Activated T-cell treated with anti-CD3 and anti-CD28 coated beads for 24 hours (primary cell): ENCODE results near the gene MAGI2.
"Not testable (repeated sequence)": the region's sequence is repeated elsewhere in the genome, so short reads cannot be mapped to it uniquely, and the experiment has no call there.

ENCODE experiments used
- DNase-seq: peaks from one replicate; pipeline ENCODE4 v3.0.0-alpha.2; 2020; ENCODE audit warnings: low read depth

The MAGI2 gene

DNA sequence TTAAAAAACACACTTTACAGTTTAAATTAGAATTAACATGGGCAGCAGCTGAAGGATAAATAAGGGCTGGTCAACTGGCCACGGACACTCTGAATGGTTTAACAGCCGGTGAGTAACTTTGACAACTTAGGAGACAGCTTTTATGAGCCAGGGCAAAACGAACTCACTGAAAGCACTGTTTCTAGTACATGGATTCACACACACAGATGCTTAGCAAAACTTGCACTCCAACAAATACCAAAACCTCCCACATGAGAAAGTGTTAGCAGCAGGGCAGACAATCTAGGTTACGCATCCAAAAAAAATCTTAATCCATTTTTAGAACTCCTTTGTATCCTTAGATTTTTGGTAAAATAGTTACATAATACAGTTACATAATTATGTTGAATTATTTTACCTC lies 1168.5 kb downstream of the MAGI2 start:
- no peak for DNase-seq

DNA sequence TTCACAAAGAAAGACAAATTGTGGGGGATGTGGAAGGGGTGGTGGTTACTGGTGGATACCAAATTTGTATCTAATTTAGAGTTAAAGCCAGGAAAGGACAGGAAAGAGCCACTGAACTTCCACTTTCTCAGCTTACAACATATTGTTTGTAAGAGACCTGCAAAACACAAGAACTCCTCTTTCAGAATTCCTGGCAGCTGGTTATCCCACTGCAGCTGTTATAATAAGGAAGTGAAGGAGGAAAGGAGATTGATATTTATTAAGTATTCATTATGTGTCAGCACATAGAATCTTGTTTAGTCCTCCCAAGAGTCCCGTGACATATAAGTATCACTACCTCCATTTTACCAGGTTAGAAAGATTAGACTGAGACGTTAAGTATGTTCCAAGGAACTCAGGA lies 1173.2 kb downstream of the MAGI2 start:
- no peak for DNase-seq

DNA sequence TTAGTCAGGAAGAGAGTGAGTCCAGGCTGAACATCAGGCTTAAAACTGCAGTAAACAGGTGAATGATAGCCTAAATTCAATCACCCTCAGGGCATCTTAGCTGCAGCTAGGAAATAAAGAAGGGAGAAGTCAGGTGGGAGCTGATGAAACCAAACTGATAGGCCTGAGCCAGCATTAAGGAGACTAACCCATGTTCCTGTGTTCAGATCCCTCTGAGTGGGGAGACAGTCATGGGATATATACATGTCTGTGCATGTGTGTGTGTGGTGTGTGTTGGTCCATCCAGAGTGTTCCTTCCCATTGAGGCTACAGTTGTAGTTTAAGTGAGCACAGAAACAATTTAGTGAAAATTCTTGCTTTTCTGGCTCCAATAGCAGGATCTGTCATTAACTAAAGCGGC lies 1174.0 kb downstream of the MAGI2 start:
- no peak for DNase-seq

DNA sequence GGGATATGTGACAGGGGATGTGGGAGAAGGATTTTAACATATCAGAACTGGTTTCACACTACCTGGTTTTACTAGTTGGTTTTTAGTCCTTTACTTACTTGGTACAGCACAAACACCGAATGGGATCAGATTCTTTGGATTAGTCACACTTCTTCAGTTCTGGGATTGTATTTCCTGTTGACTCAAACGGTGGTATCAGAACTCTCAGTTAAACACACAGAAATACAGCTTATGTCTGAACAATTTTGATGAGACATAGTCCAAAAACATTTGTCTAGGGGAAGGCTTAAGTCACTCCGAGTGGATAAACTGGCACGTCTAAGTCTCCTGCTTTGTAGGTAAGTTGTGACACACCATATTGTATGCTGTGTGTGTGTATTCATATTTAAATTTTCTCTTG lies 1174.4 kb downstream of the MAGI2 start:
- no peak for DNase-seq

DNA sequence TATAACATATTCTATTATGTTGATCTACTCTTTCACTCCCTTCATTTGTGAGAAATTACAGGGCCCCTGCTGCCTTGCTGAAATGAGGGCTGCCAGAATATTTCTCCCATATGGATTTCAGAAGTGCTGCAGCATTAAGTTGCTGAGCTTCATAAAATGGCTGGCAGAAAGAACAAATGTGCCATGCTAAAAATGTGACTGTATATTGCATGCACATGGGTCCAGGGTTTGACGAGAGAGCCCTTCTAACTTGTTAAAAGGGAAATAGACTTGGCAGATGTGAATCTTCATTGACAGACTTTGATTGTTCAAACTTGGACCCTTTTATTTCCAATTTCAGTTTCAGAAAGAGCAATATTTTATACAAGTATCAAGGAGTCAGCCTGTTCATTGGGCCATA lies 1186.3 kb downstream of the MAGI2 start:
- no peak for DNase-seq

DNA sequence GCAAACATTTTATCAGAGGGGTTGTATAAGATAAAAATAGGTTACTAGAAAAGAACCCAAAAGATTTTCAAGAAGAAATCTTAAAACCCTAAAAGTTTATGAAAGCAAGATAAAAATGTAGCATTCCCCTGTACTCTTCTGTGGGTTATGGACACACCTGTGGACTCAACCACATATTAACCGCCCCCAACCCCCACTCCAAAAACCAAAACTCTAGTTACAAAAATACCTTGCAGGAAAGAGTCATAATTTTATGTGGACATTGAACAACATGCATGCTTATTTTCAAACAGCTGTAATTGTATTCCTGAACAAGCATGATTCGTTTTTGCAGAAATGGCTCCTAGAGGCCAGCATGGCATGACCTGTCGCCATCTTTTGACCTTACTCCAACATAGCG lies 1188.0 kb downstream of the MAGI2 start:
- DNase-seq = no peak

DNA sequence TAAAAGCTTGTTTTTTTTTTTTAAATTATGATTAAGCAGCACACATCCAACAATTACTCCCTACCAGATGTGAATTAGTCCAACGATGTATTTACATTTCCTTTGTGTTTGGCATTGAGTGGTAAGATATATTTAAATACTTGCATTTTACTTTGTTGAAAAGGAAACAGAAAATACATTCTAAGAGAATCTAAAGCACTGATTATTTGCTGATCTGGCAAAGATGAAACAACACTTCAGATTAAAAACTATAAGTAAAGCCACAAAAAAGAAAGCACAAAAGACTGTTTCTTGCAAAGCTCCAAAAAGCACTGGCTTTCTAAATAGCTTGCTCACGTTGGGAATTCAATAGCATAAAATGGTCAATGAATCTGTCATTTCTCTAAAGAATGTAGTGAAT lies 1188.4 kb downstream of the MAGI2 start:
- DNase-seq = no peak

DNA sequence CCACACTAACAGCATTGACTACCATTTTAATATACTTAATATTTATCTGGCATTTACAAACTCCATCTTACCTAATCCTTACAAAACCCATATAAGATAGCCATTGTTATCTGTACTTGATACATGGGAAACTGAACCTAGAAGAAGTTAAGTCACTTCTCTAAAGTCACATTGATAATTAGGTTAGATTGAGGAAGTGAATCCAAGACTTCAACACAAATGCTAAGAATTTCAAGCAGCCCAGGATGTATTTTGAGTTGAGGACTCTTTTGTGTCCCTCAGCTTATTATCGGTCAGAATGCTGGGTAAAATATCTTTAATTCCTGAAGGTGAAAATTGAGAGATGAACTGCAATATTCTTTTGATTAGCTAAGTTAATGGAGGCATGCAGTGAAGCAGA lies 1189.4 kb downstream of the MAGI2 start:
- DNase-seq = no peak

DNA sequence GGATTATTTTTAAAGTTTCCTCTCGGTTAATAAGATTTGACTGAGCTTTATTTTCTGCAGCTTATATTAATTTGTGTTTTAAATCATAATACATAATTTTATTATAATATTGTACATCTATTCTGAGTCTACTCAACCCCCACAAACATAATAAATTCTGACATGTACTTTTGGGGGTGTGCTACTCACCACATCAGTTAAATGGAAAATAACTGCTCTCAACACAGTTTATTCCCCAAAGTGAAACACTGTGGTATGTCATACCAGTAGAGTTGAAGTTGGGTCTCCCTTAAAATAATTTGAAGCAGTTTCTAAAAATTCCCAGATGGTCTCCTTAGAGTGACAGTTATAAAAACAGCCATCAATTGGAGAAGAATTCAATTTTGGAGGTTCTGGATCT lies 1191.7 kb downstream of the MAGI2 start:
- DNase-seq = no peak

DNA sequence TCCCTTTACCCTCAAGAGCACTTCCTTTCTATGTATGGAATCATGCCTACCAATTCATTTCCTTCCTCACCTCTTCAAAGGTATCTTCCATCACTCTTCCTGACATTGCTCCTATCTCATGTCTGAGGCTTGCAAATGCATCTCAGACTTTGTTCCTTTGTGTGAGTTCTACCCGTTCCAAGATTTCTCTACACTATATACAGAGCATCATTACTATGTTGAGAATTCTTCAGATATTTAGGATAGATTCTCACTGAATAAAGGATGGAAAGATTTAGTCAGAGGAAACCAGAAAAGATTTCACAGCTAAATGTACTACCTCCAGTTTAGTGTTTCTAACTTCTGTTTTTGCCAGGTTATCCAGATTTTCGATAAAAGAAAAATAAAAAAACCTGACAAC lies 1192.2 kb downstream of the MAGI2 start:
- DNase-seq = no peak

DNA sequence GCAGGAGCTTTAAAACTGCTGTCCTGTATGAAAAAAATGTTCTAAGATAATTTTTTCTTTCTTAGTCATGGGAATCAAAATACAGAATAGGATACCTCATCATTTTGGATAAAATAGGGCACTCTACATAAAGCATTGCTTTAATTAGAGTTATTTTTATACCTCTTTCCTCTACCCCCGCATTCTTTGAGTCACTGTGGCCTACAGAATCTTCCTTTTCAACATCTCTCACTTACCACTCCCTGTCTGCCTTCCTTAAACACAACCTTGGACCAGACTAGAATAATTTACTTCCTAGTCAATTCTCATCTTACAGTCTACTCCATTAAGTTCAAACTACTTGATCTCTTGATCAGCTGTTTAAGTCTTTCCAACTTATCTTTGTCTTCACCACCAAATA lies 1192.6 kb downstream of the MAGI2 start:
- DNase-seq = no peak

DNA sequence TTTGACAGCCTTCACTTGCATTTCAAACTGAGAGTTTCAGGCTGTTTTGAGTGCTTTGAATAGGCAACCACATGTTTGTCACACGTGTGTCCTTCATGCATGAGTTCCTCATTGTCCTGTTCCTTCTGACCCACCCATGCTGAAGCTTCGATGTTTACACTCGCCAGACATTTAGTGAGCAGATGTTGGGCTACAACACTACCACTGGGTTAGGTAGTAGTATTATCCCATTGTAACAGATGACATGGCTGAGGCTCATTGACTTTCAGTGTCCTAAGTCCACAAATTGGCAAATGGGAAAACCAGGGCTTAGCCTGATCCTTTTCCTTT lies 1198.8 kb downstream of the MAGI2 start:
- no peak for DNase-seq

DNA sequence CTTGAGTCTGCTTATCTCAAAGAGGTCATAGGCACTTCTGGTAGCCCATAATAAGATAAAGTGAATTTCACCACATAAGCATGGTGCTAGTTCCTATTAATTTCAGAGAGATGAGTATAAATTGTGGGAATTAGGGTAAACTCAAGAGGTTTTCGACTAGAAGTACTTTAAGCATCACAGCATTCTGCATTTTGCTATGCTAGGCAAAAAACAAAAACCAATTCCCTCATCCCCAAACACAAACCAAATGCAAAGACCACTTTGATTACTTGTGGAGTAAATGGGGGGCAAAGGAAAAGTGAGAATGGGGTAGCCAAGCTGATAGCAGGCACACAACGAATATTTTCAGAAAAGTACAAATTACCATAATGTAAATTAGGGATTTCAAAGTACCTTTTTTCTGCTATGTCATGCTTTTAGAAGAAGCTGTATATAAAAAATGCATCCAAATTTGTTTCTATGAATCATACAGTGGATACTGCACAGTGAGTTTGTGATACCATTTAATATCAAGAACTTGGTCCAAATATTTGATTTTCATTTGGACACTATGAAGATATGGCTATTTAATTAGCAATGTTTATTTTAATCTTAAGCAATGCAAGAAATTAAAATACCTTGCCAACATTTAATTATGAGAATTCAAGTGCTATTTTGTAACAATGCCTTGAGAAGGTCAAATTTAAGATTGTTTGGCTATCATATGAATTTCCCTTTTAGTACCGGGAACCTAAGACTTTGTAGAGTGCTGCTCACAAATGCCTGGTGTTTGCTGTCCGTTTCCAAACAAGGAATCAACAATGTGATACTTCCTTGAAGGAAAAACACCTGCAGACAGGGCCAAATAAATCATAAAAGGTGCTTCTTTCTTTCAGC lies 1199.4 kb downstream of the MAGI2 start:
- DNase-seq = no peak

DNA sequence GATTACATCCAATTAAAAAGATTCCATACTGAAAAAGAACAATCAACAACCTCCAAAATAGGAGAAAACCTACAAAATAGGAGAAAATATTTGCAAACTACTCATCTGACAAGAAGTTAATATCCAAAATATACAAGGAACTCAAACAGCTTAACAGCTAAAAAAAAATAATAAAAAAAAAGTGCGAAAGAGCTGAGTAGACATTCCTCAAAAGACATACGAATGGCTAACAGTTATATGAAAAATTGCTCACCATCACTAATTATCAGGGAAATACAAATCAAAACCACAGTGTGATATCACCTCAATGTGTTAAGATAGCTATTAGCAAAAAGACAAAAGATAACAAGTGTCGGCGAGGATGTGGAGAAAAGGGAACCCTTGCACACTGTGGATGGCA lies 1204.6 kb downstream of the MAGI2 start:
- no peak for DNase-seq

DNA sequence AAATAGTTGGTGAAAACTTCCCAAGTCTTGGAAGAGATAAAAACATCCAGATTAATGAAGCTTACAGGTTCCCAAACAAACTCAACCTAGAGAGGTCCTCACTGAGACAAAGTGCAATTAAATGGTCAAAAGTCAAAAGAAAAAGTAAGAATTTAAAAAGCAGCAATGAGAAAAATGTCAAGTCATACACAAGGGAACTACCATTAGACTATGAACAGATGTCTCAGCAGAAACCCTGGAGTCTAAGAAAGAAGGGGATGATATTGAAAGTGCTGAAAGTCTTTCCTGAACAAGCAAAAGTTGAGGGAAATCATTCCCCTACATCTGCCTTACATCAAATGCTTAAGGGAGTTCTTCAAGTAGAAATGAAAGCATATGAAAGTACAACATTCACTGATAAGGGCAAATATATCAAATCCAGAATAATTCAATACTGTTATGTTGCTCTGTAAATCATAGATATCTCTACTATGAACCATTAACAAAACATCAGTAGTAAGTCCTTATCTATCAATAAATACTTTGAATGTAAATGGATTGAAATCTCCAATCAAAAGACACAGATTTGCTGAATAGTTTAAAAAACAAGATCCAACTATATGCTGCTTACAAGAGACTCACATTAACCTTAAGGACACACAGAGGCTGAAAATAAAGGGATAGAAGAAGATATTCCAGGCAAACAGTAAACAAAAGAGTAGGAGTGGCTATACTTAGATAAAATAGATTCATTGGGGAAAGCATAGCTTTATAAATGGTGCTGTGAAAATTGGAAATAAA lies 1205.4 kb downstream of the MAGI2 start:
- no peak for DNase-seq

DNA sequence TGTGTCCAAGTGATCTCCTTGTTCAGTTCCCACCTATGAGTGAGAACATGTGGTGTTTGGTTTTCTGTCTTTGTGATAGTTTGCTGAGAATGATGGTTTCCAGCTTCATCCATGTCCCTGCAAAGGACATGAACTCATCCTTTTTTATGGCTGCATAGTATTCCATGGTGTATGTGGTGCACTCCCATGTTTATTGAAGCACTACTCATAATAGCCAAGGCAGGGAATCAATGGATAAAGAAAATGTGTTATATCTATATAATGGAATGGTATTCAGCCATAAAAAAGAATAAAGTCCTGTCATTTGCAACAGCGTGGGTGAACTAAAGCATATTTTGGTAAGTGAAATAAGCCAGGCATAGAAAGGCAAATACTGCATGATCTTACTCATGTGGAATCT lies 1213.3 kb downstream of the MAGI2 start:
- DNase-seq = not testable (repeated sequence)

DNA sequence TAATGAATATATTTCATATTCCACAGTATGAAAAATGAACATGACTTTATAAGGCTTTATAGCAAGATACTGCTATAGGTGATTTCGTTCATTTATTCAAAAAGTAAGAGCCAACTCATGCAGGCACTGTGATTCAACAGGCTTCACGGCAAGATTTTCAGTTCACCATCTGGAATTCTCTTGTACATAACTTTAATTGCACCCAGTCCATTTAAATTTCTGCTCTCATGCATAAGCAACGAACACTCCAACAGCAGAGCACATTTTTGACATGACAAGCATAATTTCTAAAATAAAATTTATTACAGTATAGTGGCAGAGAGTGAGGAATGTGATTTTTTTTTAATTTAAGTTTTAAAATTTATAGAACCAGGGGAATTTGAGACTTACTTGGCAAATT lies 1218.8 kb downstream of the MAGI2 start:
- DNase-seq = no peak

DNA sequence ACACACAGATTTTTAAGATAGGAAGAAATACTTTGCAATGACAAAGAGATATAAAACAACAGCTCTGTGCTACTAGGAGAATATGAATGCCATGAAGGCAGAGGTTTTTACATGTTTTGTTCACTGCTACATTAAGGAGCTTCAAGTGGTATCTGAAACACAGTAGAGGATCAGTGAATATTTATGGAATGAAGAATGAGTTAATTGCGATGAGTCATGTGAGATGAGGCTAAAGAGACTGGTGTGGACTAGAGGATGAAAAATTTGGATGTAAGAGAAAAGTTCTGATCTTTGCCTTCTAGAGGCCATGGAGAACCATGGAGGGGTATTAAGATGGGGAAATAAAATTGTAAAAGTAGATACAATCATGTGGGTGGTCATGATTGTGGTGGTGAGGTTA lies 1220.7 kb downstream of the MAGI2 start:
- no peak for DNase-seq

DNA sequence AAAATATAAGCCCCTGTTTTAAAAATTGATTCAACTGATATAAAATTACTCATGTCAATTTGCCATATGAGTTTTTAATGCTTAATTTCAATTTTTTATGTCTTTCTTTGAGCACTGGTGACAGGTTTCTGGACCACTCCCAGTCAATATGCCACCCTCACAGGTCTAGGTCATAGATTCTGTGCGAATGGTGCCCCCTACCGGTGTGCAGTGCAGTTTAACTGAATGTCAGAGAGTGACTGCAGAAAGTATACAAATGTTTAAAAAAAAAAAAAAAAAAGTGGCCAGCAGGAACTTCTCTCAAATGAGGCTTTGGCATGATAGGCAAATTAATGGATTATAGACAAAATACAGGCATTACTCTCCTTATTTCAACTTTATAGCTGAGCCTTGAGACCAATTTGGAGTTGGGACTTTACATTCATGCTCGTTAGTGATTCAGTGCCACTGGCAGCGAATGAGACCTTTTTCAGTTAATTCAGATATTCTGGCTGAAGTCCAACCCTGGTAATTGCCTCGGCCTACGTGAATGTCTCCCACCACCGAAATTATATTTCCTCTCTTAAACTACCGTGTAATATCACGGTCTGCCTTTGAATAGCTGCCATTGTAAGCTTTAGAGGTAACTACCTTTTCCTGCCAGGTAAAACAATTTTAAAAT lies 1227.3 kb downstream of the MAGI2 start:
- DNase-seq = no peak

DNA sequence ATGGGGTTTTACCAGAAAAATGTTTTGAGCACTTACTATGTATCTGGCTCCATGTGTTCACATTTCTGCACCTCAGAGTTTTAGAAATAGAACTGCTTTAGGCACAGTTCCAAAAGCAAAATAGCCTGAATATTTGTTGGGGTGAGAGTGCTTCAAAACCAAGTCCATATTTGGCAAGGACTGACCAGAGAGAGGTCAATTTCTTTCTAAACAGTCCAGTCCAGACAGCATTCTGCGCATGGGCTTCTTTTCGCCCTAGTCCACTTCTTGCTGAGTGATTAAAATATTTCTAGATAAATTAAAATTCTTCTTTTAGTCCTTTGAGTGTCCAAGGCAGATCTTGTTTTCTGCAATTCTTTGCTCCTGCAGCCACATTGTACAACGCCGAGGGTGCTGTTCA lies 1227.9 kb downstream of the MAGI2 start:
- DNase-seq = no peak

DNA sequence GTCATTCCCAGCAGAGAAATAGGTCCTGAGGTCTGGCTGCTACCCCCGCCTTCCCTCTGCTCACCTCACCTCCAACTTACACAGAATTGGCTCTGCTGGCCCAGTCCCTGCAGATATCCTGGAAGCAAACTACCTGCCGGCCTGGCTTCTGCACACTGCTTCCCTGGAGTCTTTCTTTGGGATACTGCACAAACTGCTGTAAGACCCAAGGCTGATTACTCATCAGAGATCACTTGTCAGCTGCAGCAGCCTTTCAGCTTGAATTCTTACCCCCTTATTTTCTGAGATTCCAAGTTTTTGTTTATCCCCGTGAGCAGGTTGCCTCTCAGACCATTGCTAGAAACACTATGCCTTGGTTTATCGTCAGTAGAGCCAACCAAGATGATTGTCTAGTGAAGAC lies 1228.5 kb downstream of the MAGI2 start:
- DNase-seq = no peak

DNA sequence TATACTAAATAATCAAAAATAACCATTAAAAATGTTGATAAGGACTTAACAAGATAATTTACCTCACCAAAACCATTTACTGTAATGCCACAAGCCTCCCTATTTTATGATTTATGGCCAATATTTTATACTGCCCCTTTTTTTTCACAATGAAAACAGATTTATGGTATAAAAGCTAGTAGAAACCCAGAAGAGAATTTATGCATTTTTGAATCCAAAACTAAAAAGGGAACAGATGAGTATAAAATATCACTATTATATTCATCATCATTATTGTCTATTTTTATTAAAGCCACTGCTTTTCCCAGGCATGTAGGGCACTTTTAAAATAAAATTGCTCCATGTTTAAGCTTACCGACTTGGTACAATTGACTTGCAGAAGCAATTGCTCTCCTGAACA lies 1229.9 kb downstream of the MAGI2 start:
- DNase-seq = no peak
